Smooth muscle cell (in vitro differentiated cells): ENCODE data around the gene PODXL2. TPM values are rescaled to one million over a fixed set of nuclear protein-coding genes. Genes with fewer than 3 reads are reported as not detected.

Experiments used
- DNase-seq: peaks from one replicate; lab custom pipeline; 2025; ENCODE audit not compliant: unreplicated experiment; lab: John Stamatoyannopoulos, UW
- H2AFZ ChIP-seq: fragments of 200-600 bp; sonication (generic); 2 replicates; pipeline ENCODE4 v1.6.0; 2016; ENCODE audit warnings: antibody characterized with exemption, low read depth, mild to moderate bottlenecking
- H3F3A ChIP-seq: fragments of 200-600 bp; sonication (generic); 2 replicates; pipeline ENCODE4 v1.6.0; 2017; ENCODE audit warnings: antibody characterized with exemption, low read depth
- H3K27ac ChIP-seq: fragments of 200-600 bp; sonication (generic); 2 replicates; pipeline ENCODE4 v1.5.1; 2016; ENCODE audit warnings: low read depth, mild to moderate bottlenecking
- H3K27me3 ChIP-seq: fragments of 200-600 bp; sonication (generic); 2 replicates; pipeline ENCODE4 v1.6.1; 2016; ENCODE audit warnings: low read depth, mild to moderate bottlenecking
- H3K36me3 ChIP-seq: fragments of 200-600 bp; sonication (generic); 2 replicates; pipeline ENCODE4 v1.5.1; 2016; ENCODE audit warnings: low read depth
- H3K4me1 ChIP-seq: fragments of 200-600 bp; sonication (generic); 2 replicates; pipeline ENCODE4 v1.5.1; 2016; ENCODE audit warnings: low read depth
- H3K4me2 ChIP-seq: fragments of 200-600 bp; sonication (generic); 2 replicates; pipeline ENCODE4 v1.6.0; 2016; ENCODE audit warnings: mild to moderate bottlenecking
- H3K4me3 ChIP-seq: fragments of 200-600 bp; sonication (generic); 2 replicates; pipeline ENCODE4 v1.5.1; 2016; ENCODE audit warnings: mild to moderate bottlenecking
- H3K79me2 ChIP-seq: fragments of 200-600 bp; sonication (generic); 2 replicates; pipeline ENCODE4 v1.6.0; 2016; ENCODE audit warnings: low read depth, mild to moderate bottlenecking
- H3K9ac ChIP-seq: fragments of 200-600 bp; sonication (generic); 2 replicates; pipeline ENCODE4 v1.6.0; 2016; ENCODE audit warnings: low read depth
- H3K9me3 ChIP-seq: fragments of 200-600 bp; sonication (generic); replicated peaks from 2 replicates; pipeline ENCODE4 v1.5.1; 2016; ENCODE audit warnings: low read depth
- H4K20me1 ChIP-seq: fragments of 200-600 bp; sonication (generic); 2 replicates; pipeline ENCODE4 v1.6.0; 2016; ENCODE audit warnings: low read depth
- CTCF ChIP-seq: fragments of 200-600 bp; sonication (generic); IDR thresholded peaks from 2 replicates; pipeline ENCODE4 v1.5.1; 2017; ENCODE audit warnings: borderline replicate concordance, mild to moderate bottlenecking, antibody characterized with exemption; ENCODE audit not compliant: insufficient read depth, poor library complexity, severe bottlenecking
- WGBS: methylation state at CpG from one replicate; pipeline ENCODE4 v1.1.7; 2016; ENCODE audit warnings: low lambda C conversion rate; 5-methylcytosine and 5-hydroxymethylcytosine counted together
- polyA plus RNA-seq: library from polyadenylated mRNA; unstranded; fragments of >200 nt; fragmentation: Nextera tagmentation; extraction: Ambion mirVana; gene quantifications from 2 replicates; pipeline ENCODE4 v1.2.1, GENCODE V29; 2016
- total RNA-seq: library from RNA; depleted of rRNA; stranded (reverse); fragments of >200 nt; gene quantifications from 2 replicates; pipeline ENCODE4 v1.2.3, GENCODE V29; 2014

The PODXL2 gene
- total and polyA plus RNA-seq, 2 experiments from 2014 or later, result 4.1 to 9.7 TPM

- no peaks in the 10 kb centered on the region for H3K79me2 ChIP-seq
- H3K9ac ChIP-seq, result no peak overlapping the region
- H3F3A ChIP-seq, result no peaks in the 10 kb centered on the region
- no peaks in the 10 kb centered on the region for H3K4me1 ChIP-seq
- no peak for TF ChIP-seq CTCF
- WGBS, result 96% methylated on average over 2 of the region's 2 CpGs
- no peak overlapping the region for H3K27ac ChIP-seq
- H3K9me3 ChIP-seq, result no peaks in the 10 kb centered on the region
- H3K4me2 ChIP-seq, result no peak overlapping the region
- H3K4me3 ChIP-seq, result no peak overlapping the region
- no peaks in the 10 kb centered on the region for H3K27me3 ChIP-seq
- no peaks in the 10 kb centered on the region for H3K36me3 ChIP-seq
- H4K20me1 ChIP-seq, result no peaks in the 10 kb centered on the region
- DNase-seq, result no peak
- no peak overlapping the region for H2AFZ ChIP-seq
Observed at GRCh38 chr3:127666676-127667075, 37.7 kb downstream of the PODXL2 start.

- Histone ChIP-seq H3K27me3 (no peaks in the 10 kb centered on the region), H2AFZ (no peak overlapping the region), H3K27ac (no peak overlapping the region), H3K36me3 (no peaks in the 10 kb centered on the region), H4K20me1 (no peaks in the 10 kb centered on the region), H3K4me2 (no peak overlapping the region), H3K9me3 (no peaks in the 10 kb centered on the region), H3F3A (no peaks in the 10 kb centered on the region), H3K4me3 (no peak overlapping the region), H3K79me2 (no peaks in the 10 kb centered on the region), H3K9ac (no peak overlapping the region), H3K4me1 (no peaks in the 10 kb centered on the region)
- WGBS, result 86% methylated on average over 6 of the region's 6 CpGs
- no peak for DNase-seq
- no peak for TF ChIP-seq CTCF
Observed at GRCh38 chr3:127667119-127667681, 38.2 kb downstream of the PODXL2 start.

- H3K27ac ChIP-seq, result no peak overlapping the region
- no peak overlapping the region for H3K9ac ChIP-seq
- no peak overlapping the region for H3K4me3 ChIP-seq
- H4K20me1 ChIP-seq, result no peaks in the 10 kb centered on the region
- no peak for DNase-seq
- H3K9me3 ChIP-seq, result no peaks in the 10 kb centered on the region
- no peaks in the 10 kb centered on the region for H3K36me3 ChIP-seq
- no peaks in the 10 kb centered on the region for H3K4me1 ChIP-seq
- no peaks in the 10 kb centered on the region for H3K79me2 ChIP-seq
- no peaks in the 10 kb centered on the region for H3F3A ChIP-seq
- TF ChIP-seq CTCF, result no peak
- H3K4me2 ChIP-seq, result no peak overlapping the region
- 94% methylated on average over 7 of the region's 7 CpGs for WGBS
- H3K27me3 ChIP-seq, result no peaks in the 10 kb centered on the region
- H2AFZ ChIP-seq, result no peak overlapping the region
Observed at GRCh38 chr3:127668906-127669305, 39.9 kb downstream of the PODXL2 start.

- no peaks in the 10 kb centered on the region for H3K9me3 ChIP-seq
- H4K20me1 ChIP-seq, result no peaks in the 10 kb centered on the region
- H3K79me2 ChIP-seq, result no peaks in the 10 kb centered on the region
- no peak for DNase-seq
- no peaks in the 10 kb centered on the region for H3K27me3 ChIP-seq
- no peaks in the 10 kb centered on the region for H3K4me1 ChIP-seq
- H3K9ac ChIP-seq, result no peak overlapping the region
- H3K36me3 ChIP-seq, result no peaks in the 10 kb centered on the region
- H3F3A ChIP-seq, result no peaks in the 10 kb centered on the region
- no peak overlapping the region for H3K27ac ChIP-seq
- WGBS, result 97% methylated on average over 12 of the region's 14 CpGs
- no peak overlapping the region for H2AFZ ChIP-seq
- H3K4me2 ChIP-seq, result no peak overlapping the region
- H3K4me3 ChIP-seq, result no peak overlapping the region
- no peak for TF ChIP-seq CTCF
Observed at GRCh38 chr3:127669541-127670228, 40.7 kb downstream of the PODXL2 start.
